HEK293T (cell line): ENCODE measurements around the gene TK2.

ENCODE experiments used
- BHLHE40 ChIP-seq: fragments of 450-650 bp; IDR thresholded peaks from 2 replicates; pipeline ENCODE4 v1.6.1; 2016; ENCODE audit warnings: mild to moderate bottlenecking, moderate library complexity, borderline replicate concordance
- ELF4 ChIP-seq: fragments of 450-650 bp; IDR thresholded peaks from 2 replicates; pipeline ENCODE4 v1.6.1; 2017; ENCODE audit warnings: antibody characterized with exemption
- L3MBTL2 ChIP-seq: fragments of 450-650 bp; conservative IDR thresholded peaks from 2 replicates; pipeline ENCODE4 v1.6.1; 2016; ENCODE audit warnings: mild to moderate bottlenecking
- TARDBP ChIP-seq: fragments of 450-650 bp; IDR thresholded peaks from 2 replicates; pipeline ENCODE4 v1.6.1; 2016

- TF ChIP-seq L3MBTL2 (no peak), ELF4 (no peak), TARDBP (no peak), BHLHE40 (no peak)
Observed at GRCh38 chr16:66521252-66521713, 28.6 kb downstream of the TK2 start.
